MM.1S (cell line): ENCODE results near the gene TRIM69.

Experiments used
- CTCF ChIP-seq: fragments of 300-600 bp; sonication (generic); IDR thresholded peaks from 2 replicates; pipeline ENCODE4 v1.5.1; 2016; ENCODE audit warnings: antibody characterized with exemption, low read length, mixed read lengths
- EZH2 ChIP-seq: fragments of 300-600 bp; sonication (generic); optimal IDR thresholded peaks from 2 replicates; pipeline ENCODE3; 2017; ENCODE audit warnings: low read depth, mild to moderate bottlenecking, antibody characterized with exemption, low read length, mixed read lengths
- EZH2phosphoT487 ChIP-seq: fragments of 300-600 bp; sonication (generic); IDR thresholded peaks from 2 replicates; pipeline ENCODE4 v1.6.1; 2018; ENCODE audit warnings: antibody characterized with exemption, low read length

GRCh38 chr15:44763848-44764247, 27.5 kb downstream of the TRIM69 start:
- TF ChIP-seq CTCF = no peak
- TF ChIP-seq EZH2 = no peak
- no peak for TF ChIP-seq EZH2phosphoT487
